Measurements from ENCODE around the gene SLC6A4.

DNA sequence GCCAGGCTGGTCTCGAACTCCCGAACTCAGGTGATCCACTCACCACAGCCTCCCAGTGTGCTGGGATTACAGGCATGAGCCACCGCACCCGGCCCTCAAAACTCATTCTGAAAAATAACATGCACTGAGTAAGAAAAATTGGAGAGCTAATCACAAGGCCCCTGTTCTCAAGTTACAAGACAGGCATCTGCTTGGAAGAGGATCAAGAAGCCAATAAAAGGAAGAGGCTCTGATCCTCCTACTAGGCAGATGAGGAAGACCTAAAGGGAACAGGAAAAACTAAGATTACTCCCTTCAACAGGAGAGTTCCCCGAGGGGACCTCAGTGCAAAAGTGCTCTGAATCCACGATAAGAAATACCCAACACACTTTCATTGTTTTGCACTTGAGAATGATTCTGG lies 37.9 kb upstream of the SLC6A4 start:
- TF ChIP-seq EP300 (IDR thresholded peaks at IDR 0.05; ENCODE audit: borderline replicate concordance in 1 of 2, control insufficient read depth in 1 of 2, low read depth in 2 of 2, low read length in 2 of 2) (no peak), ETV6 (conservative IDR thresholded peaks at IDR 0.05 in 1 of 2, IDR thresholded peaks at IDR 0.05 in 1 of 2; ENCODE audit: borderline replicate concordance in 1 of 2, low read depth in 1 of 2) (no peak), RFX5 (IDR thresholded peaks at IDR 0.05; ENCODE audit: low read depth, low read length) (no peak), NR2C2 (IDR thresholded peaks at IDR 0.05; ENCODE audit: borderline replicate concordance, control insufficient read depth, insufficient read length, low read depth) (no peak), NRF1 (conservative IDR thresholded peaks at IDR 0.05; ENCODE audit: low read depth, low read length) (no peak), NFIC (IDR thresholded peaks at IDR 0.05; ENCODE audit: low read depth, low read length) (no peak), ZNF24 (IDR thresholded peaks at IDR 0.05) (no peak), POLR2AphosphoS2 (IDR thresholded peaks at IDR 0.05; ENCODE audit: low read depth, low read length) (no peak), SRF (IDR thresholded peaks at IDR 0.05; ENCODE audit: low read depth in 2 of 2, low read length in 2 of 2) (no peak), FOS (IDR thresholded peaks at IDR 0.05; ENCODE audit: borderline replicate concordance, extremely low read depth, insufficient read length) (no peak)
- TF ChIP-seq, protein P1, sequence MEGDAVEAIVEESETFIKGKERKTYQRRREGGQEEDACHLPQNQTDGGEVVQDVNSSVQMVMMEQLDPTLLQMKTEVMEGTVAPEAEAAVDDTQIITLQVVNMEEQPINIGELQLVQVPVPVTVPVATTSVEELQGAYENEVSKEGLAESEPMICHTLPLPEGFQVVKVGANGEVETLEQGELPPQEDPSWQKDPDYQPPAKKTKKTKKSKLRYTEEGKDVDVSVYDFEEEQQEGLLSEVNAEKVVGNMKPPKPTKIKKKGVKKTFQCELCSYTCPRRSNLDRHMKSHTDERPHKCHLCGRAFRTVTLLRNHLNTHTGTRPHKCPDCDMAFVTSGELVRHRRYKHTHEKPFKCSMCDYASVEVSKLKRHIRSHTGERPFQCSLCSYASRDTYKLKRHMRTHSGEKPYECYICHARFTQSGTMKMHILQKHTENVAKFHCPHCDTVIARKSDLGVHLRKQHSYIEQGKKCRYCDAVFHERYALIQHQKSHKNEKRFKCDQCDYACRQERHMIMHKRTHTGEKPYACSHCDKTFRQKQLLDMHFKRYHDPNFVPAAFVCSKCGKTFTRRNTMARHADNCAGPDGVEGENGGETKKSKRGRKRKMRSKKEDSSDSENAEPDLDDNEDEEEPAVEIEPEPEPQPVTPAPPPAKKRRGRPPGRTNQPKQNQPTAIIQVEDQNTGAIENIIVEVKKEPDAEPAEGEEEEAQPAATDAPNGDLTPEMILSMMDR (IDR thresholded peaks at IDR 0.05 in 2 of 3, conservative IDR thresholded peaks at IDR 0.05 in 1 of 3; ENCODE audit: control insufficient read depth in 2 of 3, extremely low read depth in 1 of 3, insufficient read depth in 1 of 3, low read depth in 3 of 3, low read length in 3 of 3) = no peak
- TF ChIP-seq, protein P2, sequence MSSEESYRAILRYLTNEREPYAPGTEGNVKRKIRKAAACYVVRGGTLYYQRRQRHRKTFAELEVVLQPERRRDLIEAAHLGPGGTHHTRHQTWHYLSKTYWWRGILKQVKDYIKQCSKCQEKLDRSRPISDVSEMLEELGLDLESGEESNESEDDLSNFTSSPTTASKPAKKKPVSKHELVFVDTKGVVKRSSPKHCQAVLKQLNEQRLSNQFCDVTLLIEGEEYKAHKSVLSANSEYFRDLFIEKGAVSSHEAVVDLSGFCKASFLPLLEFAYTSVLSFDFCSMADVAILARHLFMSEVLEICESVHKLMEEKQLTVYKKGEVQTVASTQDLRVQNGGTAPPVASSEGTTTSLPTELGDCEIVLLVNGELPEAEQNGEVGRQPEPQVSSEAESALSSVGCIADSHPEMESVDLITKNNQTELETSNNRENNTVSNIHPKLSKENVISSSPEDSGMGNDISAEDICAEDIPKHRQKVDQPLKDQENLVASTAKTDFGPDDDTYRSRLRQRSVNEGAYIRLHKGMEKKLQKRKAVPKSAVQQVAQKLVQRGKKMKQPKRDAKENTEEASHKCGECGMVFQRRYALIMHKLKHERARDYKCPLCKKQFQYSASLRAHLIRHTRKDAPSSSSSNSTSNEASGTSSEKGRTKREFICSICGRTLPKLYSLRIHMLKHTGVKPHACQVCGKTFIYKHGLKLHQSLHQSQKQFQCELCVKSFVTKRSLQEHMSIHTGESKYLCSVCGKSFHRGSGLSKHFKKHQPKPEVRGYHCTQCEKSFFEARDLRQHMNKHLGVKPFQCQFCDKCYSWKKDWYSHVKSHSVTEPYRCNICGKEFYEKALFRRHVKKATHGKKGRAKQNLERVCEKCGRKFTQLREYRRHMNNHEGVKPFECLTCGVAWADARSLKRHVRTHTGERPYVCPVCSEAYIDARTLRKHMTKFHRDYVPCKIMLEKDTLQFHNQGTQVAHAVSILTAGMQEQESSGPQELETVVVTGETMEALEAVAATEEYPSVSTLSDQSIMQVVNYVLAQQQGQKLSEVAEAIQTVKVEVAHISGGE (CRISPR knock-in tag; IDR thresholded peaks at IDR 0.05) = no peak
- TF ChIP-seq, protein P3, sequence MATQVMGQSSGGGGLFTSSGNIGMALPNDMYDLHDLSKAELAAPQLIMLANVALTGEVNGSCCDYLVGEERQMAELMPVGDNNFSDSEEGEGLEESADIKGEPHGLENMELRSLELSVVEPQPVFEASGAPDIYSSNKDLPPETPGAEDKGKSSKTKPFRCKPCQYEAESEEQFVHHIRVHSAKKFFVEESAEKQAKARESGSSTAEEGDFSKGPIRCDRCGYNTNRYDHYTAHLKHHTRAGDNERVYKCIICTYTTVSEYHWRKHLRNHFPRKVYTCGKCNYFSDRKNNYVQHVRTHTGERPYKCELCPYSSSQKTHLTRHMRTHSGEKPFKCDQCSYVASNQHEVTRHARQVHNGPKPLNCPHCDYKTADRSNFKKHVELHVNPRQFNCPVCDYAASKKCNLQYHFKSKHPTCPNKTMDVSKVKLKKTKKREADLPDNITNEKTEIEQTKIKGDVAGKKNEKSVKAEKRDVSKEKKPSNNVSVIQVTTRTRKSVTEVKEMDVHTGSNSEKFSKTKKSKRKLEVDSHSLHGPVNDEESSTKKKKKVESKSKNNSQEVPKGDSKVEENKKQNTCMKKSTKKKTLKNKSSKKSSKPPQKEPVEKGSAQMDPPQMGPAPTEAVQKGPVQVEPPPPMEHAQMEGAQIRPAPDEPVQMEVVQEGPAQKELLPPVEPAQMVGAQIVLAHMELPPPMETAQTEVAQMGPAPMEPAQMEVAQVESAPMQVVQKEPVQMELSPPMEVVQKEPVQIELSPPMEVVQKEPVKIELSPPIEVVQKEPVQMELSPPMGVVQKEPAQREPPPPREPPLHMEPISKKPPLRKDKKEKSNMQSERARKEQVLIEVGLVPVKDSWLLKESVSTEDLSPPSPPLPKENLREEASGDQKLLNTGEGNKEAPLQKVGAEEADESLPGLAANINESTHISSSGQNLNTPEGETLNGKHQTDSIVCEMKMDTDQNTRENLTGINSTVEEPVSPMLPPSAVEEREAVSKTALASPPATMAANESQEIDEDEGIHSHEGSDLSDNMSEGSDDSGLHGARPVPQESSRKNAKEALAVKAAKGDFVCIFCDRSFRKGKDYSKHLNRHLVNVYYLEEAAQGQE (IDR thresholded peaks at IDR 0.05; ENCODE audit: low read depth, low read length) = no peak
